DOHH2 (cell line): ENCODE results near the gene SNRNP200.

Experiments
- H3F3A ChIP-seq: fragments of 200-600 bp; sonication (generic), shearing (Covaris generic); 2 replicates; pipeline ENCODE4 v1.6.0; 2016; ENCODE audit warnings: antibody characterized with exemption, mild to moderate bottlenecking; ENCODE audit not compliant: control insufficient read depth, insufficient read depth
- H3K27ac ChIP-seq: fragments of 200-600 bp; sonication (generic); 2 replicates; pipeline ENCODE4 v1.5.1; 2014; ENCODE audit warnings: low read depth, mild to moderate bottlenecking, low read length, moderate library complexity
- H3K27me3 ChIP-seq: fragments of 200-600 bp; sonication (generic); 2 replicates; pipeline ENCODE4 v1.6.1; 2014; ENCODE audit warnings: mild to moderate bottlenecking, low read length, mixed read lengths; ENCODE audit not compliant: control insufficient read depth
- H3K36me3 ChIP-seq: fragments of 200-600 bp; sonication (generic); 2 replicates; pipeline ENCODE4 v1.6.1; 2014; ENCODE audit warnings: mild to moderate bottlenecking, low read length, moderate library complexity, mixed read lengths; ENCODE audit not compliant: control insufficient read depth
- H3K4me1 ChIP-seq: fragments of 200-600 bp; sonication (generic); 2 replicates; pipeline ENCODE4 v1.6.1; 2014; ENCODE audit warnings: mild to moderate bottlenecking, low read length, mixed read lengths; ENCODE audit not compliant: control insufficient read depth
- H3K4me2 ChIP-seq: fragments of 200-600 bp; sonication (generic); 2 replicates; pipeline ENCODE4 v1.6.0; 2014; ENCODE audit warnings: mild to moderate bottlenecking, low read length, moderate library complexity
- H3K4me3 ChIP-seq: fragments of 200-600 bp; sonication (generic); 2 replicates; pipeline ENCODE4 v1.5.1; 2014; ENCODE audit warnings: mild to moderate bottlenecking, low read length, mixed read lengths
- H3K79me2 ChIP-seq: fragments of 200-600 bp; sonication (generic); 2 replicates; pipeline ENCODE4 v1.6.1; 2014; ENCODE audit warnings: mild to moderate bottlenecking, low read length, mixed read lengths; ENCODE audit not compliant: control insufficient read depth
- H3K9me2 ChIP-seq: fragments of 200-600 bp; sonication (generic); replicated peaks from 2 replicates; pipeline ENCODE4 v1.6.1; 2014; ENCODE audit warnings: mild to moderate bottlenecking, low read length, mixed read lengths; ENCODE audit not compliant: control insufficient read depth
- H3K9me3 ChIP-seq: fragments of 200-600 bp; sonication (generic); 2 replicates; pipeline ENCODE4 v1.6.1; 2014; ENCODE audit warnings: antibody characterized with exemption, low read length, mixed read lengths; ENCODE audit not compliant: control insufficient read depth, insufficient read depth
- H4K20me1 ChIP-seq: fragments of 200-600 bp; sonication (generic); 2 replicates; pipeline ENCODE4 v1.6.0; 2014; ENCODE audit warnings: low read depth, mild to moderate bottlenecking, antibody characterized with exemption, low read length, moderate library complexity; ENCODE audit not compliant: control insufficient read depth, insufficient read depth
- CTCF ChIP-seq: fragments of 200-600 bp; sonication (generic); IDR thresholded peaks from one replicate; pipeline ENCODE4 v1.5.1; 2014; ENCODE audit warnings: antibody characterized with exemption, mild to moderate bottlenecking, low read depth, low read length; ENCODE audit not compliant: poor library complexity, severe bottlenecking
- EZH2phosphoT487 ChIP-seq: fragments of 200-600 bp; sonication (generic); IDR thresholded peaks from 2 replicates; pipeline ENCODE4 v1.6.1; 2017; ENCODE audit warnings: borderline replicate concordance, mild to moderate bottlenecking, antibody characterized with exemption, low read length, moderate library complexity, mixed read lengths

SNRNP200 gene

DNA sequence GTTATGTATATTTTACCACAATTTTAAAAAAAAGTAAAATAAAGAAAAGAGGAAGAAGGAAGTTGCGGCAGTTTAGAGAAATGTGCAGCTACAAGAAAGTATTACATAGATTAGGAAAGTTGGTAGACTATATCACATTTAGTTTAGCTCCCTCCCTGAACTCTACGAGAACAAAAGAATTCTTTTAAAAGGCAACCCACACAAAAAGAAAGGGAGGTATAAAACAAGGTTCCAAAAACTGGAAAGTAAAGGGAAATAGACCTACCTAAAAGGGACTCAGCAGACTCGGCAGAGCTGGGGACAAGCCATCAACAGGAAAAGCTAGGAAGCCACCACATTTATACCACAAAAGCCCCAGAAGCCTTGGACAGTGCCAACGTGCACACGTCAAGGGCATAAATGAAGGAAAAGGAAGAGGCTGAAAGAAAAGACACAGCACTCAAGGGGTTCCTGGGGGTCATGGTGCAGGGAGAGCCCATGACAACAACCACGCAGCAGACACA lies 48.7 kb downstream of the SNRNP200 start:
- no peak overlapping the region for H3K4me3 ChIP-seq
- no peaks in the 10 kb centered on the region for H3K9me3 ChIP-seq
- peaks cover 29% of the 10 kb centered on the region for H3K4me1 ChIP-seq
- no peaks in the 10 kb centered on the region for H3F3A ChIP-seq
- H3K4me2 ChIP-seq, result peak overlapping the region; percentile 26; the same call in 1 of the 2 replicates
- peaks cover 10% of the 10 kb centered on the region for H4K20me1 ChIP-seq
- H3K79me2 ChIP-seq, result peaks cover 47% of the 10 kb centered on the region
- H3K27me3 ChIP-seq, result no peaks in the 10 kb centered on the region
- H3K36me3 ChIP-seq, result peaks cover 86% of the 10 kb centered on the region
- no peak overlapping the region for H3K27ac ChIP-seq
- TF ChIP-seq EZH2phosphoT487 (no peak), CTCF (no peak)
- no peaks in the 10 kb centered on the region for H3K9me2 ChIP-seq

- TF ChIP-seq EZH2phosphoT487 (no peak), CTCF (no peak)
- H3K4me1 ChIP-seq, result peaks cover 12% of the 10 kb centered on the region
- H3K4me2 ChIP-seq, result no peak overlapping the region
- H3K27me3 ChIP-seq, result no peaks in the 10 kb centered on the region
- H3F3A ChIP-seq, result no peaks in the 10 kb centered on the region
- H3K36me3 ChIP-seq, result peaks cover 75% of the 10 kb centered on the region
- no peak overlapping the region for H3K4me3 ChIP-seq
- no peaks in the 10 kb centered on the region for H4K20me1 ChIP-seq
- H3K27ac ChIP-seq, result no peak overlapping the region
- H3K9me3 ChIP-seq, result no peaks in the 10 kb centered on the region
- H3K79me2 ChIP-seq, result peaks cover 26% of the 10 kb centered on the region
- no peaks in the 10 kb centered on the region for H3K9me2 ChIP-seq
Measured at GRCh38 chr2:96254571-96254970, 50.8 kb downstream of the SNRNP200 start.

DNA sequence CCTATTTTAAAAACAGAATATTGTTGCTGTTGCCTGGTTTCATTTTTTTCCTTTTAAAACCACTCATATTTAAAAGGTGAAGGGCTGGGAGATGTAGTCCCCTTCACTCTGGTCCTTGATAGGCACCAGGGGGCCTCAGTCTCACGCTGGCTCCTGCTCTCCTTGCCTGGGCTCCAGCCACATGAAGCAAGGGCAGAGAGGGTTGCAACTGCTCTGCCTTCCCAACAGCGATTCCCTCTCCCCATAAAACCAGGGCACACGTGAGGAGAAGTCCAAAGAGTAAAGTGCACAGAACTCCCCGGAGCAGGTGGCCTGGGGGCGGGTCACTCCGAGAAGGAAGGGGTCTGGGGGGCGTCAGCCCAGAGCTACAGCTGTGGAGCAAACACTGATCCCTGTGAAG lies 52.3 kb downstream of the SNRNP200 start:
- Histone ChIP-seq H3K27me3 (no peaks in the 10 kb centered on the region), H4K20me1 (no peaks in the 10 kb centered on the region), H3K79me2 (peaks cover 11% of the 10 kb centered on the region), H3K9me3 (no peaks in the 10 kb centered on the region), H3K4me1 (peaks cover 9% of the 10 kb centered on the region), H3K9me2 (no peaks in the 10 kb centered on the region), H3K4me3 (no peak overlapping the region), H3K36me3 (peaks cover 59% of the 10 kb centered on the region), H3K27ac (no peak overlapping the region), H3K4me2 (no peak overlapping the region), H3F3A (no peaks in the 10 kb centered on the region)
- TF ChIP-seq EZH2phosphoT487, result no peak
- TF ChIP-seq CTCF, result no peak
